WTC11 (cell line): ENCODE data around the gene NUP98. TPM values are rescaled to one million over a fixed set of nuclear protein-coding genes. Genes with fewer than 3 reads are reported as not detected.

Source experiments
- ATAC-seq: fragments of 200-7000 bp; cut with Tn5 transposase; 2 replicates; pipeline ENCODE4 v1.10.0; 2021; ENCODE audit warnings: mild to moderate bottlenecking, moderate library complexity
- CTCF ChIA-PET: fragments of 300-600 bp; sonication (Branson Sonifier 250); formaldehyde crosslinking; loops from one replicate; lab custom pipeline; 2021; ENCODE audit warnings: antibody characterized with exemption; lab: Charles Lee
- POLR2A ChIA-PET: fragments of 350-600 bp; sonication (Branson Sonifier 250); formaldehyde crosslinking; loops from one replicate; lab custom pipeline; 2021; ENCODE audit warnings: antibody characterized with exemption; lab: Charles Lee
- DNase-seq: peaks from one replicate; pipeline ENCODE4 v3.0.0; 2021; ENCODE audit warnings: low spot score
- H3K27ac Mint-ChIP-seq: 2 replicates; pipeline ENCODE4 v1.8.0; 2021; ENCODE audit warnings: mixed read lengths
- H3K27me3 Mint-ChIP-seq: 2 replicates; pipeline ENCODE4 v1.8.0; 2021; ENCODE audit warnings: low read depth, mild to moderate bottlenecking, moderate library complexity, mixed read lengths
- H3K36me3 Mint-ChIP-seq: 2 replicates; pipeline ENCODE4 v1.8.0; 2021; ENCODE audit warnings: mixed read lengths
- H3K4me1 Mint-ChIP-seq: 2 replicates; pipeline ENCODE4 v1.8.0; 2022; ENCODE audit warnings: mixed read lengths
- H3K4me3 Mint-ChIP-seq: 2 replicates; pipeline ENCODE4 v1.8.0; 2021; ENCODE audit warnings: mild to moderate bottlenecking, moderate library complexity, mixed read lengths
- H3K9me3 Mint-ChIP-seq: 2 replicates; pipeline ENCODE4 v1.8.0; 2021; ENCODE audit warnings: mixed read lengths
- CBFB ChIP-seq: sonication (generic); formaldehyde crosslinking; IDR thresholded peaks from 2 replicates; pipeline ENCODE4 v1.8.1; 2022; ENCODE audit warnings: mild to moderate bottlenecking, low read depth, missing genetic modification reagents
- CREM ChIP-seq: sonication (generic); formaldehyde crosslinking; IDR thresholded peaks from 2 replicates; pipeline ENCODE4 v1.8.1; 2022; ENCODE audit warnings: mild to moderate bottlenecking, missing genetic modification reagents, moderate library complexity
- E2F5 ChIP-seq: sonication (generic); formaldehyde crosslinking; IDR thresholded peaks from 2 replicates; pipeline ENCODE4 v1.8.1; 2022; ENCODE audit warnings: mild to moderate bottlenecking, moderate library complexity, missing genetic modification reagents
- FOXJ3 ChIP-seq: sonication (generic); formaldehyde crosslinking; IDR thresholded peaks from 2 replicates; pipeline ENCODE4 v1.9.0; 2021; ENCODE audit warnings: missing genetic modification reagents, mild to moderate bottlenecking, borderline replicate concordance
- GABPB1 ChIP-seq: sonication (generic); formaldehyde crosslinking; IDR thresholded peaks from 2 replicates; pipeline ENCODE4 v1.8.1; 2023; ENCODE audit warnings: mild to moderate bottlenecking, missing genetic modification reagents
- GTF2I ChIP-seq: fragments of 250-450 bp; sonication (Bioruptor Pico); conservative IDR thresholded peaks from 2 replicates; pipeline ENCODE4 v1.4.0; 2021; ENCODE audit warnings: mild to moderate bottlenecking
- MAX ChIP-seq: sonication (generic); formaldehyde crosslinking; IDR thresholded peaks from 2 replicates; pipeline ENCODE4 v1.8.0; 2022; ENCODE audit warnings: mild to moderate bottlenecking, missing genetic modification reagents
- PREB ChIP-seq: sonication (generic); formaldehyde crosslinking; IDR thresholded peaks from 2 replicates; pipeline ENCODE4 v1.8.1; 2022; ENCODE audit warnings: mild to moderate bottlenecking, missing genetic modification reagents, moderate library complexity, borderline replicate concordance
- SOX15 ChIP-seq: fragments of 250-450 bp; sonication (Bioruptor Pico); IDR thresholded peaks from 2 replicates; pipeline ENCODE4 v1.9.0; 2021; ENCODE audit warnings: mild to moderate bottlenecking
- ZNF138 ChIP-seq: sonication (generic); formaldehyde crosslinking; conservative IDR thresholded peaks from 2 replicates; pipeline ENCODE4 v1.8.1; 2022; ENCODE audit warnings: mild to moderate bottlenecking, moderate library complexity, missing genetic modification reagents
- ZNF232 ChIP-seq: sonication (generic); formaldehyde crosslinking; IDR thresholded peaks from 2 replicates; pipeline ENCODE4 v1.8.0; 2022; ENCODE audit warnings: mild to moderate bottlenecking, missing genetic modification reagents
- ZNF281 ChIP-seq: sonication (generic); formaldehyde crosslinking; IDR thresholded peaks from 2 replicates; pipeline ENCODE4 v1.8.0; 2023; ENCODE audit warnings: mild to moderate bottlenecking, missing genetic modification reagents
- ZNF423 ChIP-seq: fragments of 250-450 bp; sonication (Bioruptor Pico); IDR thresholded peaks from 2 replicates; pipeline ENCODE4 v2.1.2; 2022; ENCODE audit warnings: mild to moderate bottlenecking, moderate library complexity
- total RNA-seq: library from RNA; stranded (reverse); gene quantifications from 3 replicates; pipeline ENCODE4 v1.2.3, GENCODE V29; 2021
- TF ChIP-seq, protein P1 (sequence below): fragments of 250-450 bp; sonication (Bioruptor Pico); IDR thresholded peaks from 2 replicates; pipeline ENCODE4 v1.9.0; 2021; ENCODE audit warnings: moderate library complexity, mild to moderate bottlenecking, inconsistent platforms, borderline replicate concordance
- TF ChIP-seq, protein P2 (sequence below): sonication (generic); formaldehyde crosslinking; conservative IDR thresholded peaks from 2 replicates; pipeline ENCODE4 v1.8.1; 2023; ENCODE audit warnings: mild to moderate bottlenecking, low read depth, missing genetic modification reagents, moderate library complexity
- TF ChIP-seq, protein P3 (sequence below): sonication (generic); formaldehyde crosslinking; IDR thresholded peaks from 2 replicates; pipeline ENCODE4 v1.8.1; 2022; ENCODE audit warnings: missing genetic modification reagents, borderline replicate concordance
- TF ChIP-seq, protein P4 (sequence below): sonication (generic); formaldehyde crosslinking; IDR thresholded peaks from 2 replicates; pipeline ENCODE4 v1.8.0; 2023; ENCODE audit warnings: missing genetic modification reagents, mild to moderate bottlenecking, borderline replicate concordance
- TF ChIP-seq, protein P5 (sequence below): fragments of 250-450 bp; sonication (Bioruptor Pico); IDR thresholded peaks from 2 replicates; pipeline ENCODE4 v1.8.0; 2021; ENCODE audit warnings: mild to moderate bottlenecking

NUP98 gene
- total RNA-seq, 1 experiment from 2014 or later, result 81.4 TPM

DNA sequence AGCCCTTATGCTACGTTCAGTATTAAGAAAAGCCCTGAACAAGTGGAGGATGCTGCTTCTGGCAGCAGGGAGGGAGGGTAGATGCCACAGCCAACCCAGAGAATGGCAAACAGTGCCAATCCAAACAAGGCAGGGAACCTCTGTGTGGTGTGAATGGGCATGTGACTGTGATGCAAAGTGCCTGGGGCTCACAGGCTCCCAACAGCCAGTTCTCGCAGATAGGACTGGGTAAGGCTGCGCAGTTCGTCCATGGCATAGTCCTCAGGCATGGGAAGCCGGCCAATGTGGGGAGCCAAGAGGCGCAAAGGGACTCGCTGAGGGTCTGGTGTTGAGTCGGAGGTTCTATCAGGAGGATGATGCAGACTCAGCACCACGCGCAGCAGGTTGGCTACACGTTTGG lies 121.4 kb downstream of the NUP98 start (continued):
- TF ChIP-seq ZNF281 (CRISPR knock-in tag) (no peak), ZNF423 (CRISPR knock-in tag) (no peak), FOXJ3 (CRISPR knock-in tag) (no peak), CBFB (CRISPR knock-in tag) (no peak)

DNA sequence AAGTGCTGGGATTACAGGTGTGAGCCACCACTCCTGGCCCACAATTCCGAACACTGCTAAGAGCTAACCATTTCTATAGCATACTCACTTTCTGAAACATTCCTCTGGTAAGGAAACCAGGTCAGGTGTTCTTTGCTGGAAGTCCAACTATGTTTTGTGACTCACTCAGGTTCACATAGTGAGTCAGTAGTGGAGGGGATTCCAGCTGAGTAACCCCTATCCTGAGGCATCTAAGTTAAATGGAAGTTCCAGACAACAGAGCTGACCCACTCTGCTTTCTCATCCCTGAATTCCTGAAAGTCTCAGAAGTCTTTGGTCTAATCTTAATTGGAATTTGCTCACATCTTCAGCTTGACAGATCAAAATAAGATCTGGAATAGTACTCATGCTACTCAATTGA lies 123.2 kb downstream of the NUP98 start:
- ATAC-seq, result no peak
- no peak for DNase-seq
- Mint-ChIP-seq H3K27me3 (no peaks in the 10 kb centered on the region), H3K4me3 (no peak overlapping the region), H3K36me3 (peaks cover 52% of the 10 kb centered on the region), H3K9me3 (no peaks in the 10 kb centered on the region), H3K4me1 (peaks cover 3% of the 10 kb centered on the region; the same call in 1 of the 2 replicates), H3K27ac (0 out of 2 replicates have a peak overlapping the region, but pooled peaks have one; percentile 10)
- CTCF ChIA-PET, result interaction anchor here (1.2 kb wide), 1 partner anchor 9 kb away, joined by 3 read pairs; no protein-coding TSS in a partner anchor
- POLR2A ChIA-PET, result no interaction called here
- no peak for TF ChIP-seq CREM (CRISPR knock-in tag)
- no peak for TF ChIP-seq GTF2I (CRISPR knock-in tag)
- no peak for TF ChIP-seq ZNF232
- TF ChIP-seq, protein P1, sequence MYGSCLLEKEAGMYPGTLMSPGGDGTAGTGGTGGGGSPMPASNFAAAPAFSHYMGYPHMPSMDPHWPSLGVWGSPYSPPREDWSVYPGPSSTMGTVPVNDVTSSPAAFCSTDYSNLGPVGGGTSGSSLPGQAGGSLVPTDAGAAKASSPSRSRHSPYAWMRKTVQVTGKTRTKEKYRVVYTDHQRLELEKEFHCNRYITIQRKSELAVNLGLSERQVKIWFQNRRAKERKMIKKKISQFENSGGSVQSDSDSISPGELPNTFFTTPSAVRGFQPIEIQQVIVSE, result no peak
- TF ChIP-seq, protein P2, sequence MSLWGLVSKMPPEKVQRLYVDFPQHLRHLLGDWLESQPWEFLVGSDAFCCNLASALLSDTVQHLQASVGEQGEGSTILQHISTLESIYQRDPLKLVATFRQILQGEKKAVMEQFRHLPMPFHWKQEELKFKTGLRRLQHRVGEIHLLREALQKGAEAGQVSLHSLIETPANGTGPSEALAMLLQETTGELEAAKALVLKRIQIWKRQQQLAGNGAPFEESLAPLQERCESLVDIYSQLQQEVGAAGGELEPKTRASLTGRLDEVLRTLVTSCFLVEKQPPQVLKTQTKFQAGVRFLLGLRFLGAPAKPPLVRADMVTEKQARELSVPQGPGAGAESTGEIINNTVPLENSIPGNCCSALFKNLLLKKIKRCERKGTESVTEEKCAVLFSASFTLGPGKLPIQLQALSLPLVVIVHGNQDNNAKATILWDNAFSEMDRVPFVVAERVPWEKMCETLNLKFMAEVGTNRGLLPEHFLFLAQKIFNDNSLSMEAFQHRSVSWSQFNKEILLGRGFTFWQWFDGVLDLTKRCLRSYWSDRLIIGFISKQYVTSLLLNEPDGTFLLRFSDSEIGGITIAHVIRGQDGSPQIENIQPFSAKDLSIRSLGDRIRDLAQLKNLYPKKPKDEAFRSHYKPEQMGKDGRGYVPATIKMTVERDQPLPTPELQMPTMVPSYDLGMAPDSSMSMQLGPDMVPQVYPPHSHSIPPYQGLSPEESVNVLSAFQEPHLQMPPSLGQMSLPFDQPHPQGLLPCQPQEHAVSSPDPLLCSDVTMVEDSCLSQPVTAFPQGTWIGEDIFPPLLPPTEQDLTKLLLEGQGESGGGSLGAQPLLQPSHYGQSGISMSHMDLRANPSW (CRISPR knock-in tag), result no peak
- TF ChIP-seq, protein P3, sequence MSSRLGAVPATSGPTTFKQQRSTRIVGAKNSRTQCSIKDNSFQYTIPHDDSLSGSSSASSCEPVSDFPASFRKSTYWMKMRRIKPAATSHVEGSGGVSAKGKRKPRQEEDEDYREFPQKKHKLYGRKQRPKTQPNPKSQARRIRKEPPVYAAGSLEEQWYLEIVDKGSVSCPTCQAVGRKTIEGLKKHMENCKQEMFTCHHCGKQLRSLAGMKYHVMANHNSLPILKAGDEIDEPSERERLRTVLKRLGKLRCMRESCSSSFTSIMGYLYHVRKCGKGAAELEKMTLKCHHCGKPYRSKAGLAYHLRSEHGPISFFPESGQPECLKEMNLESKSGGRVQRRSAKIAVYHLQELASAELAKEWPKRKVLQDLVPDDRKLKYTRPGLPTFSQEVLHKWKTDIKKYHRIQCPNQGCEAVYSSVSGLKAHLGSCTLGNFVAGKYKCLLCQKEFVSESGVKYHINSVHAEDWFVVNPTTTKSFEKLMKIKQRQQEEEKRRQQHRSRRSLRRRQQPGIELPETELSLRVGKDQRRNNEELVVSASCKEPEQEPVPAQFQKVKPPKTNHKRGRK (CRISPR knock-in tag), result no peak
- no peak for TF ChIP-seq MAX (CRISPR knock-in tag)
- TF ChIP-seq GABPB1 (CRISPR knock-in tag), result no peak
- no peak for TF ChIP-seq E2F5 (CRISPR knock-in tag)
- no peak for TF ChIP-seq PREB (CRISPR knock-in tag)
- TF ChIP-seq, protein P4, sequence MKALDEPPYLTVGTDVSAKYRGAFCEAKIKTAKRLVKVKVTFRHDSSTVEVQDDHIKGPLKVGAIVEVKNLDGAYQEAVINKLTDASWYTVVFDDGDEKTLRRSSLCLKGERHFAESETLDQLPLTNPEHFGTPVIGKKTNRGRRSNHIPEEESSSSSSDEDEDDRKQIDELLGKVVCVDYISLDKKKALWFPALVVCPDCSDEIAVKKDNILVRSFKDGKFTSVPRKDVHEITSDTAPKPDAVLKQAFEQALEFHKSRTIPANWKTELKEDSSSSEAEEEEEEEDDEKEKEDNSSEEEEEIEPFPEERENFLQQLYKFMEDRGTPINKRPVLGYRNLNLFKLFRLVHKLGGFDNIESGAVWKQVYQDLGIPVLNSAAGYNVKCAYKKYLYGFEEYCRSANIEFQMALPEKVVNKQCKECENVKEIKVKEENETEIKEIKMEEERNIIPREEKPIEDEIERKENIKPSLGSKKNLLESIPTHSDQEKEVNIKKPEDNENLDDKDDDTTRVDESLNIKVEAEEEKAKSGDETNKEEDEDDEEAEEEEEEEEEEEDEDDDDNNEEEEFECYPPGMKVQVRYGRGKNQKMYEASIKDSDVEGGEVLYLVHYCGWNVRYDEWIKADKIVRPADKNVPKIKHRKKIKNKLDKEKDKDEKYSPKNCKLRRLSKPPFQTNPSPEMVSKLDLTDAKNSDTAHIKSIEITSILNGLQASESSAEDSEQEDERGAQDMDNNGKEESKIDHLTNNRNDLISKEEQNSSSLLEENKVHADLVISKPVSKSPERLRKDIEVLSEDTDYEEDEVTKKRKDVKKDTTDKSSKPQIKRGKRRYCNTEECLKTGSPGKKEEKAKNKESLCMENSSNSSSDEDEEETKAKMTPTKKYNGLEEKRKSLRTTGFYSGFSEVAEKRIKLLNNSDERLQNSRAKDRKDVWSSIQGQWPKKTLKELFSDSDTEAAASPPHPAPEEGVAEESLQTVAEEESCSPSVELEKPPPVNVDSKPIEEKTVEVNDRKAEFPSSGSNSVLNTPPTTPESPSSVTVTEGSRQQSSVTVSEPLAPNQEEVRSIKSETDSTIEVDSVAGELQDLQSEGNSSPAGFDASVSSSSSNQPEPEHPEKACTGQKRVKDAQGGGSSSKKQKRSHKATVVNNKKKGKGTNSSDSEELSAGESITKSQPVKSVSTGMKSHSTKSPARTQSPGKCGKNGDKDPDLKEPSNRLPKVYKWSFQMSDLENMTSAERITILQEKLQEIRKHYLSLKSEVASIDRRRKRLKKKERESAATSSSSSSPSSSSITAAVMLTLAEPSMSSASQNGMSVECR (CRISPR knock-in tag), result no peak
- TF ChIP-seq, protein P5, sequence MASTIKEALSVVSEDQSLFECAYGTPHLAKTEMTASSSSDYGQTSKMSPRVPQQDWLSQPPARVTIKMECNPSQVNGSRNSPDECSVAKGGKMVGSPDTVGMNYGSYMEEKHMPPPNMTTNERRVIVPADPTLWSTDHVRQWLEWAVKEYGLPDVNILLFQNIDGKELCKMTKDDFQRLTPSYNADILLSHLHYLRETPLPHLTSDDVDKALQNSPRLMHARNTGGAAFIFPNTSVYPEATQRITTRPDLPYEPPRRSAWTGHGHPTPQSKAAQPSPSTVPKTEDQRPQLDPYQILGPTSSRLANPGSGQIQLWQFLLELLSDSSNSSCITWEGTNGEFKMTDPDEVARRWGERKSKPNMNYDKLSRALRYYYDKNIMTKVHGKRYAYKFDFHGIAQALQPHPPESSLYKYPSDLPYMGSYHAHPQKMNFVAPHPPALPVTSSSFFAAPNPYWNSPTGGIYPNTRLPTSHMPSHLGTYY (CRISPR knock-in tag), result no peak
- TF ChIP-seq ZNF138 (CRISPR knock-in tag), result no peak
- TF ChIP-seq SOX15 (CRISPR knock-in tag), result no peak
